Rectal smooth muscle tissue (tissue), 1 donor: ENCODE data around the gene TPK1.
"Not testable (repeated sequence)": the region's sequence is repeated elsewhere in the genome, so short reads cannot be mapped to it uniquely, and the experiment has no call there.

Source experiments
- H3K27ac ChIP-seq: one replicate; pipeline ENCODE4 v1.7.0; 2013; ENCODE audit warnings: low read depth, low read length, inconsistent platforms
- H3K27me3 ChIP-seq: one replicate; pipeline ENCODE4 v1.7.0; 2013; ENCODE audit warnings: low read length; ENCODE audit not compliant: control insufficient read depth, insufficient read depth
- H3K36me3 ChIP-seq: one replicate; pipeline ENCODE4 v1.7.0; 2013; ENCODE audit warnings: low read length; ENCODE audit not compliant: control insufficient read depth, insufficient read depth
- H3K4me1 ChIP-seq: one replicate; pipeline ENCODE4 v1.7.0; 2013; ENCODE audit warnings: low read length; ENCODE audit not compliant: control insufficient read depth, insufficient read depth
- H3K4me3 ChIP-seq: one replicate; pipeline ENCODE4 v1.7.0; 2013; ENCODE audit warnings: low read length
- H3K9ac ChIP-seq: one replicate; pipeline ENCODE4 v1.7.0; 2013; ENCODE audit warnings: low read length

Gene TPK1

DNA sequence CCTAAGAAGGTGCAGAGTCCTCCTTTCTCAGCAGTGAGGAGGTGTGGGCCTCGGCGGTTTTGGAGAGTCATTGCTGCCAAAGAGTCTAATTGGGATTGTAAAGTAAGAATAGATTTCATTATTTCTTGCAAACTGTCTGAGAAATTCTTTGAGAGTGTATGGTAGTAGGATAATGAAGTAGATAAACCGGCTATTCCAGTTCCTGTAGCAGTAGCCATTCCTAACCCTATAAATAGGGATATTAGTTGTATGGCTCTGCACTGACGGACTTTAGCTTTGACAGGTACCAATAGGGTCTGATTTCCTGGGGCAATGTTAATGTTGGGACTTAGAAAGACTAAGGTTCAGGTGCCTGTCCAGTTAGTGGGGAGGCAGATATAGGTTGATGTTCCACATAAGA is 416.9 kb downstream of the TPK1 start:
- not testable (repeated sequence) for H3K36me3 ChIP-seq, H3K4me1 ChIP-seq, H3K9ac ChIP-seq, H3K4me3 ChIP-seq, H3K27ac ChIP-seq, H3K27me3 ChIP-seq

DNA sequence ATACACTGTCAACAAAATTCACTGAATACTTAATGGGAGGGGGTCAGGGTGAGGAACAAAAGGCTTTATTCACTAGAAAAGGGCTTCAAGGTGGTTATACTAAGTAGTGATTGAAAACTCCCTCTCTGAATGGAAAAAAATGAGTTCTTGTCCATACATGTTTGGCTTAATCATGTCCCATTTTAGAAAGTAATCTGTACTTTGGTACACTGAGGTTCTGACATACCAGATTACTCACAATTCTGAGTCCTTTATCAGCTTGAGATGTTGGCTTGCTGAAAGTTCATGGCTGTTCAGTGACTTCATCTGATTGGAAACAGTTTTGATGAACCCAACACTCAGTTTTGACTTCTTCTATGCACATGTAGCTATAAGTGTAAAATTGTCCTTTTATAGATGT is 419.5 kb downstream of the TPK1 start:
- H3K4me3 ChIP-seq, result no peak overlapping the region
- no peaks in the 10 kb centered on the region for H3K27me3 ChIP-seq
- H3K4me1 ChIP-seq, result no peaks in the 10 kb centered on the region
- no peak overlapping the region for H3K9ac ChIP-seq
- H3K27ac ChIP-seq, result no peak overlapping the region
- H3K36me3 ChIP-seq, result no peaks in the 10 kb centered on the region

DNA sequence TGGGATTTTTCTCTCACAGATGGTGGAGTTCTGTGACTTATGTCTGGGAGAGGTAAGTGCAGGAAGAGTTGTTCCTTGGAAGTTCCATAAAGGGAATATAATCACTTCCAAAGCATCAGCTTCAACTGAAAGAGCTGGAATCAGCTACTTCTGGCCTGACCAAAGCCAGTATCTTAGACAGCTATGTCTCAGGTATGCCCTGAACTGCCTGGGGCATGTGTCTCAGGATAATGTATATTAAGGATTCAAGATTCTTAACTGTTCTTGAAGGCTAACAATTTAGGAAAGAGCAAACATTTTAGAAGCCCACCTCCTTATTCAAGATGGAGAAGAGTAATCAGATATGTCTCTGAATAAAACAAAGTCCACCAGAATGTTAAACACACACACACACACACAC is 420.0 kb downstream of the TPK1 start:
- H3K4me3 ChIP-seq, result no peak overlapping the region
- H3K4me1 ChIP-seq, result no peaks in the 10 kb centered on the region
- no peaks in the 10 kb centered on the region for H3K27me3 ChIP-seq
- H3K36me3 ChIP-seq, result no peaks in the 10 kb centered on the region
- H3K9ac ChIP-seq, result no peak overlapping the region
- no peak overlapping the region for H3K27ac ChIP-seq

DNA sequence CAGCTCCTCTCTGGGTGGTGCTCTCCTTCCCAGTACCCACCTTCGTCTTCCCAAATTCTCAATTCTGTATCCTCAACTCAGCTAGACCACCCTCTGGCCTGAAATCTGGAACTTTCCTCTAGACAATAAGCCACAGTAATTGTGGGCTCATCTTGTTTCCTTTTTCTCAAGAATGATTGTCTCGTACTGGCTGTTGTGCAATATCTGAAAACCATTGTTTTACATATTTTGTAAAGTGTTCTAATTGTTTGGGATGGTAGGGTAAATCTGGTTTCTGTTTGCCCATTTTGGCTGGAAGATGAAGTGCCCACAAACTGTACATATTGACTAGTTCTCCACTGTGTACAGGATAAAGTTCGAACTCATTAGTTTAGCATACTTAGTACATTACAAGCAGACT is 421.0 kb downstream of the TPK1 start:
- H3K27ac ChIP-seq, result no peak overlapping the region
- H3K27me3 ChIP-seq, result no peaks in the 10 kb centered on the region
- no peak overlapping the region for H3K9ac ChIP-seq
- no peaks in the 10 kb centered on the region for H3K4me1 ChIP-seq
- H3K4me3 ChIP-seq, result no peak overlapping the region
- no peaks in the 10 kb centered on the region for H3K36me3 ChIP-seq

DNA sequence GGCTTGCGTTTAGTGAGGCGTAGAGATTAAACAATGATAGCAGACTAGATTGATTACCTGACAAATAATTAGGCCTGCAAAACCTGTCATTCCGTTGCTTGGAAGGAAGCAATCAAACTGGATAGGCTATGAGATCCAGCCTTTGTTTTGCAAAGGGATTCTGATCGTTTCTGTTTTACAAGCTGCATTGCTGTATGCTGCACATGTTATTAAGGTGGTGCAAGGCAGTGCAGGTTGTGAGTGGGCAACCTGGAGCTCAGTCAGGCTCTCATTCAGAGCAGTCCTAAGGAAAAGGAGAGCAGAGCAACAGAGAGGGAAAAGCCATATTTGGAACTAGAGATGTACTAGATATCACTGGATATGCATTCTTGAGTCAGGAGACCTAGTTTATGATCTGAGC is 425.4 kb downstream of the TPK1 start:
- Histone ChIP-seq H3K9ac (no peak overlapping the region), H3K36me3 (no peaks in the 10 kb centered on the region), H3K27ac (no peak overlapping the region), H3K4me1 (peaks cover 6% of the 10 kb centered on the region), H3K4me3 (no peak overlapping the region), H3K27me3 (no peaks in the 10 kb centered on the region)

DNA sequence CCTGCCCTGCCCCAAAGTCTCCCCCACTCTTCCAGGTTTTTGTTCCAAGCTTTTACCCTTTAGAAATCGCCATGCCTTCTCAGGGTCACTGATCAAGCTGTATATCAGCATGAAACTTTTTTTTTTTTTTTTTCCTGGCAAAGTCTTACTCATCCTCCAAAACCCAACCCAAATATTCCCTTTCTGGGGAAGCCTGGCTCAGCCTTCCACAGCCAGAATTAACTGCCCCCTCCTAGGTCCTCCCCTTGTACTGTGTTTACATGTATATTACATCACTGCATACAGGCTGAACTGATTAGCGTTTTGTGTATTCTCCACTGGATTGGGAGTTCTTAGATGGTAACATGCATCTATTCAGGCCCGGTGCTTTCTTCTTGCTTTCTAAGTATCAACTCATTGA is 427.7 kb downstream of the TPK1 start:
- Histone ChIP-seq H3K27ac (no peak overlapping the region), H3K27me3 (no peaks in the 10 kb centered on the region), H3K9ac (no peak overlapping the region), H3K4me1 (peaks cover 6% of the 10 kb centered on the region), H3K4me3 (no peak overlapping the region), H3K36me3 (no peaks in the 10 kb centered on the region)

DNA sequence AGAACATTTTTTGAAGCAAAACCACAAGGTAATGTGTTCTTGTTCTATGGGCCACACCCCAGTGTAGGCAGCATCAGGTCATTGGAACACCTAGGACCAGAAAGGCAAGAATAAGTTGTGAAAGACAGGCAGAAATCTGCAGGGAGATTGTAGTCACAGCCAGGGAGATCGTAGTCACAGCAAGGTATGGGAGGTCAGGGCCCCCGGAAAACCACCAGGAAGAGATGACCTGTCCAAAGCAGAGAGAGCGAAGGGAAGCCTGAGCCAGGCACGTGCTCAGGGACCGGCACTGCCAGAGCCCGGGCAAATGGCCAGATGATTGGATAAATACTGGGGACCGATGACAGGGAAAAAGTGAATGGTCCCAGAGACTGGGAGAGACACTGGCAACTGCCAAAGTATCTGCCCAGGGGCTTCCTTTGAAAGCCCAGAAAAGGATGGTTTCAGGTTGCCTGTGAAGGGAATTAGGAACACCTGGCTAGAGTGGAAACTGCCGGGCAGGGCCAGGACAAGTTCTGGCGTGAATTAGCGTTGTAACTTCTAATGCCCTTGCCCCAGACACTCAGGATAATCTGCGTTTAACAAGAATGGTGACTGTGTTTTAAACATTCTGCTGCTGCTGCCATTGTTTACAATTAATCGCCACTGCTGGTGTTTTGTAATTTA is 428.5 kb downstream of the TPK1 start:
- Histone ChIP-seq H3K4me3 (no peak overlapping the region), H3K27ac (no peak overlapping the region), H3K4me1 (peaks cover 6% of the 10 kb centered on the region), H3K27me3 (no peaks in the 10 kb centered on the region), H3K36me3 (no peaks in the 10 kb centered on the region), H3K9ac (no peak overlapping the region)

DNA sequence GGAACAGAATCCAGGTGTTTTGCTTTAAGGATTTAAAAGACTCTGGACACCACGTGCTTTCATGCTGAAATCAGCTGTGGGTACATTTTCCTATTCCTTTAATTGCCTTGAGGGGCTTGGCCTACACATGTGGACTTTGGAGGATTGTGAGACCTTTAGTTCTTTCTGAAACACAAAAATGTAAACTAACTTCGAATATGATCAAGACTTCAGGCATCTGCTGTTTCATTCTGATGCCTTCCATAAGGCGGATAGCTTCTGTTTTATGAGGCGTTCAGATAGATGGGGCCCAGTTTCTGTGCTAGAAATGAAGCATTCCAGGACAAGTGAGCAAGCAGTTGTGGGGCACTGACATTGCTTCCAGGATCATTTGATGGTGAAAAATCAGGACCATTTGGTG is 430.9 kb downstream of the TPK1 start:
- Histone ChIP-seq H3K27me3 (no peaks in the 10 kb centered on the region), H3K36me3 (no peaks in the 10 kb centered on the region), H3K4me3 (no peak overlapping the region), H3K9ac (no peak overlapping the region), H3K27ac (no peak overlapping the region), H3K4me1 (peaks cover 6% of the 10 kb centered on the region)

DNA sequence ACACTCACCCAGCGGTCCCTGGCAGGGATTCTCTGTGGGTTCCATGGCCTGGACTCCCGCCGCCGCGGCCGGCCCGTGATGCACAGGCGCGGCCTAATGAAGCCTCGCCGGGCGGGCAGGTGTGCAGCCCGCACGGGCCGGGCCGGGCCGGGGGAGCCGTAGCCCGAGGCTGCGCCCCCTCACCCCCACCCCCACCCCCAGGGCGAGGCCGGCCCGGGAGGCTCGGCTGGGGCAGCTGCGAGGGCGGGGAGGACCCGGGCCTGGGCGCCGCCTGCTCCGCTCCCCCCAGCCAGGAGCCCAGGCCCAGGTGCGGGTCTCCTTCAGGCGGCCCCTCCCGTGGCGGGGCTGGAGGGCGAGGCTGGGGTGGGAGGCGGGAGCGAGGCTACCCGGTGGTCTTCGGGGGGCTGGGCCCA is 432.2 kb downstream of the TPK1 start, which contains the start of gene NOBOX:
TSS of gene NOBOX (minus strand) at position 45 of the 413 bp plus-strand sequence.
- Histone ChIP-seq H3K27ac (no peak within 1 kb of the TSS), H3K27me3 (no peaks in the 10 kb centered on the region), H3K9ac (no peak within 1 kb of the TSS), H3K4me3 (no peak within 1 kb of the TSS), H3K36me3 (no peaks in the 10 kb centered on the region), H3K4me1 (peaks cover 6% of the 10 kb centered on the region)

DNA sequence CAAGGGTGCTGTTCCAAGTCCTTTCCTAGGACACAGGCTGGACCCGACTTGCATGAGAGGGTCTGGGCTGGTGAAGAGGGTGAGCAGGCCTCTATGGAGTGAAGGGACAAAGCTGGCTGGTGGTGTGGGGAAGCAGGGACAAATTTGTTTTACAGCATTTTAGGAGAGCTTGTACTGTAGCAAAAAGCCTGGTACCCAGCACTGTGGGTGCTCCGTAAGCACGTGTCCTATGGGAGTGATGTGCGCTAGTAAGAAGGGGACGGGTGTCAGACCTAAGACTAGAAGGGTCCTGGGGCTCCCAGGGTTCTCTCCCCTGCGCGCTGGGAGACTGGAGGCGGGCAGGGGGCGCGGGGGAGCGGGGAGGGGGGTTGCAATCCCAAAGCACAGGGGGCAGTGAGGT is 432.8 kb downstream of the TPK1 start:
- peaks cover 6% of the 10 kb centered on the region for H3K4me1 ChIP-seq
- H3K27me3 ChIP-seq, result no peaks in the 10 kb centered on the region
- no peak overlapping the region for H3K4me3 ChIP-seq
- H3K9ac ChIP-seq, result no peak overlapping the region
- no peak overlapping the region for H3K27ac ChIP-seq
- no peaks in the 10 kb centered on the region for H3K36me3 ChIP-seq
